Endothelial cell (in vitro differentiated cells): ENCODE data around the gene A4GNT. TPM values are rescaled to one million over a fixed set of nuclear protein-coding genes. Genes with fewer than 3 reads are reported as not detected.
A peak's percentile ranks its signal among the peaks of the same experiment; 100 is the strongest.

Experiments
- DNase-seq: peaks from one replicate; pipeline ENCODE4 v3.0.0; 2021; ENCODE audit warnings: low spot score
- H3K27ac Mint-ChIP-seq: one replicate; pipeline ENCODE4 v1.8.0; 2021; ENCODE audit warnings: mixed read lengths, inconsistent platforms; ENCODE audit not compliant: unreplicated experiment
- H3K27me3 Mint-ChIP-seq: one replicate; pipeline ENCODE4 v1.8.0; 2021; ENCODE audit warnings: mild to moderate bottlenecking, moderate library complexity, mixed read lengths, inconsistent platforms; ENCODE audit not compliant: unreplicated experiment
- H3K36me3 Mint-ChIP-seq: one replicate; pipeline ENCODE4 v1.8.0; 2021; ENCODE audit warnings: mild to moderate bottlenecking, low read depth, mixed read lengths, inconsistent platforms; ENCODE audit not compliant: unreplicated experiment
- H3K4me1 Mint-ChIP-seq: one replicate; pipeline ENCODE4 v1.8.0; 2021; ENCODE audit warnings: mild to moderate bottlenecking, mixed read lengths, inconsistent platforms; ENCODE audit not compliant: unreplicated experiment
- H3K4me3 Mint-ChIP-seq: one replicate; pipeline ENCODE4 v1.8.0; 2021; ENCODE audit warnings: mild to moderate bottlenecking, mixed read lengths, inconsistent platforms; ENCODE audit not compliant: unreplicated experiment
- H3K9me3 Mint-ChIP-seq: one replicate; pipeline ENCODE4 v1.8.0; 2021; ENCODE audit warnings: mixed read lengths, inconsistent platforms; ENCODE audit not compliant: unreplicated experiment
- total RNA-seq: library from RNA; stranded (reverse); fragmentation: NEBNext Ultra II Directional; extraction: Animal tissue kit (Norgen Biotek cat#: 25700); gene quantifications from one replicate; pipeline ENCODE4 v1.2.1, GENCODE V29; 2021; ENCODE audit not compliant: unreplicated experiment
- TF ChIP-seq, protein P1 (sequence below): fragments of 200-600 bp; sonication (generic); IDR thresholded peaks from one replicate; pipeline ENCODE4 v1.5.0; 2021; ENCODE audit warnings: antibody characterized with exemption; ENCODE audit not compliant: unreplicated experiment

The A4GNT gene
- total RNA-seq, 1 donor from 2014 or later: not detected

DNA sequence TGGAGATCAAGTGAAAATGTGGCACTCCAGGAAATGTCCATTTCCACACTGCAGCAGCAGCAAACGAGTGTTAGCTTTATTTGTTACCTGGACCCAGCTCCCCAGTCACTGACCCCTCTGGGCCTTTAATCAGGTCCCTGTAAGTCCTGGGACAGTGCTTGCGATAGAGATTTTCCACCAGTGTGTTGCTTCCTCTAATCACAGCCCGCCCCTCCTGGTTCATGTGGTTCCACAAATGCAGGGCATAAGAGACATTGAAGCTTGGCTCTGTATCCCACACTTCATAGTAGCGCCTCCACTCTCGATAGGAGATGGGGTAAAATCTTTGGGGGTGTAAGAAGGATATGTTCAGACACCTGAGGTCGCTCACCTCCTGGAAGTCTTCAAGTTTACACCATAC is 8.0 kb downstream of the A4GNT start:
- peaks cover 3% of the 10 kb centered on the region for H3K27me3 Mint-ChIP-seq
- no peak for DNase-seq
- no peak overlapping the region for H3K27ac Mint-ChIP-seq
- TF ChIP-seq, protein P1, sequence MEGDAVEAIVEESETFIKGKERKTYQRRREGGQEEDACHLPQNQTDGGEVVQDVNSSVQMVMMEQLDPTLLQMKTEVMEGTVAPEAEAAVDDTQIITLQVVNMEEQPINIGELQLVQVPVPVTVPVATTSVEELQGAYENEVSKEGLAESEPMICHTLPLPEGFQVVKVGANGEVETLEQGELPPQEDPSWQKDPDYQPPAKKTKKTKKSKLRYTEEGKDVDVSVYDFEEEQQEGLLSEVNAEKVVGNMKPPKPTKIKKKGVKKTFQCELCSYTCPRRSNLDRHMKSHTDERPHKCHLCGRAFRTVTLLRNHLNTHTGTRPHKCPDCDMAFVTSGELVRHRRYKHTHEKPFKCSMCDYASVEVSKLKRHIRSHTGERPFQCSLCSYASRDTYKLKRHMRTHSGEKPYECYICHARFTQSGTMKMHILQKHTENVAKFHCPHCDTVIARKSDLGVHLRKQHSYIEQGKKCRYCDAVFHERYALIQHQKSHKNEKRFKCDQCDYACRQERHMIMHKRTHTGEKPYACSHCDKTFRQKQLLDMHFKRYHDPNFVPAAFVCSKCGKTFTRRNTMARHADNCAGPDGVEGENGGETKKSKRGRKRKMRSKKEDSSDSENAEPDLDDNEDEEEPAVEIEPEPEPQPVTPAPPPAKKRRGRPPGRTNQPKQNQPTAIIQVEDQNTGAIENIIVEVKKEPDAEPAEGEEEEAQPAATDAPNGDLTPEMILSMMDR: no peak
- no peaks in the 10 kb centered on the region for H3K36me3 Mint-ChIP-seq
- no peaks in the 10 kb centered on the region for H3K9me3 Mint-ChIP-seq
- no peak overlapping the region for H3K4me3 Mint-ChIP-seq
- H3K4me1 Mint-ChIP-seq: no peaks in the 10 kb centered on the region

GRCh38 chr3:138119423-138119766 is 12.8 kb downstream of the A4GNT start:
- Mint-ChIP-seq H3K4me1 (peaks cover 6% of the 10 kb centered on the region), H3K36me3 (no peaks in the 10 kb centered on the region), H3K9me3 (no peaks in the 10 kb centered on the region), H3K27ac (no peak overlapping the region), H3K4me3 (no peak overlapping the region), H3K27me3 (peaks cover 5% of the 10 kb centered on the region)
- DNase-seq: no peak
- TF ChIP-seq, protein P1: no peak

GRCh38 chr3:138118612-138119422 is 13.4 kb downstream of the A4GNT start:
- peak; percentile 85 for DNase-seq
- H3K9me3 Mint-ChIP-seq: no peaks in the 10 kb centered on the region
- no peaks in the 10 kb centered on the region for H3K36me3 Mint-ChIP-seq
- no peak overlapping the region for H3K27ac Mint-ChIP-seq
- TF ChIP-seq, protein P1: peak; percentile 63
- H3K4me3 Mint-ChIP-seq: no peak overlapping the region
- peaks cover 8% of the 10 kb centered on the region for H3K4me1 Mint-ChIP-seq
- H3K27me3 Mint-ChIP-seq: peaks cover 5% of the 10 kb centered on the region

- peaks cover 5% of the 10 kb centered on the region for H3K27me3 Mint-ChIP-seq
- TF ChIP-seq, protein P1: peak; percentile 22
- DNase-seq: peak; percentile 60
- no peaks in the 10 kb centered on the region for H3K9me3 Mint-ChIP-seq
- H3K27ac Mint-ChIP-seq: peak within 1 kb of the TSS; percentile 57
- peaks cover 22% of the 10 kb centered on the region for H3K4me1 Mint-ChIP-seq
- peak within 1 kb of the TSS; percentile 91 for H3K4me3 Mint-ChIP-seq
- no peaks in the 10 kb centered on the region for H3K36me3 Mint-ChIP-seq
These were observed 16.9 kb downstream of the A4GNT start, which contains the start of gene DZIP1L for GRCh38 chr3:138114988-138115971. Gene DZIP1L (minus strand): TSS chr3:138115608. CDS start chr3:138103971, 11,637 bp downstream.
